IMR-90 (cell line): Measurements from ENCODE around the gene EFNA5.

Experiments
- BHLHE40 ChIP-seq: fragments of 150-350 bp; IDR thresholded peaks from 2 replicates; pipeline ENCODE4 v1.6.1; 2016; ENCODE audit warnings: mild to moderate bottlenecking, low read depth, low read length
- CEBPB ChIP-seq: IDR thresholded peaks from 2 replicates; pipeline ENCODE4 v1.6.1; 2012; ENCODE audit warnings: low read depth, low read length, improper control_type of control experiment
- CTCF ChIP-seq: conservative IDR thresholded peaks from 2 replicates; pipeline ENCODE4 v1.5.1; 2012; ENCODE audit warnings: mild to moderate bottlenecking, low read depth, low read length, improper control_type of control experiment
- MAFK ChIP-seq: IDR thresholded peaks from 2 replicates; pipeline ENCODE4 v1.6.1; 2012; ENCODE audit warnings: low read depth, low read length, improper control_type of control experiment
- POLR2A ChIP-seq: IDR thresholded peaks from 2 replicates; pipeline ENCODE4 v1.6.1; 2012; ENCODE audit warnings: mild to moderate bottlenecking, low read depth, low read length
- RAD21 ChIP-seq: IDR thresholded peaks from 2 replicates; pipeline ENCODE4 v1.6.1; 2012; ENCODE audit warnings: low read length, improper control_type of control experiment
- RCOR1 ChIP-seq: IDR thresholded peaks from 2 replicates; pipeline ENCODE4 v1.6.1; 2012; ENCODE audit warnings: mild to moderate bottlenecking, low read length, improper control_type of control experiment; ENCODE audit not compliant: insufficient replicate concordance

- 0 out of 2 replicates have a peak, but pooled peaks have one; percentile 10 for TF ChIP-seq BHLHE40
- TF ChIP-seq MAFK: no peak
- TF ChIP-seq POLR2A: no peak
- no peak for TF ChIP-seq CTCF
- no peak for TF ChIP-seq RCOR1
- TF ChIP-seq RAD21: no peak
- no peak for TF ChIP-seq CEBPB
Observed at GRCh38 chr5:107705402-107706014, 34.8 kb upstream of the EFNA5 start.
